ENCODE data around the gene SPEG.
"Not testable (repeated sequence)": the region's sequence is repeated elsewhere in the genome, so short reads cannot be mapped to it uniquely, and the experiment has no call there.

SPEG gene

DNA sequence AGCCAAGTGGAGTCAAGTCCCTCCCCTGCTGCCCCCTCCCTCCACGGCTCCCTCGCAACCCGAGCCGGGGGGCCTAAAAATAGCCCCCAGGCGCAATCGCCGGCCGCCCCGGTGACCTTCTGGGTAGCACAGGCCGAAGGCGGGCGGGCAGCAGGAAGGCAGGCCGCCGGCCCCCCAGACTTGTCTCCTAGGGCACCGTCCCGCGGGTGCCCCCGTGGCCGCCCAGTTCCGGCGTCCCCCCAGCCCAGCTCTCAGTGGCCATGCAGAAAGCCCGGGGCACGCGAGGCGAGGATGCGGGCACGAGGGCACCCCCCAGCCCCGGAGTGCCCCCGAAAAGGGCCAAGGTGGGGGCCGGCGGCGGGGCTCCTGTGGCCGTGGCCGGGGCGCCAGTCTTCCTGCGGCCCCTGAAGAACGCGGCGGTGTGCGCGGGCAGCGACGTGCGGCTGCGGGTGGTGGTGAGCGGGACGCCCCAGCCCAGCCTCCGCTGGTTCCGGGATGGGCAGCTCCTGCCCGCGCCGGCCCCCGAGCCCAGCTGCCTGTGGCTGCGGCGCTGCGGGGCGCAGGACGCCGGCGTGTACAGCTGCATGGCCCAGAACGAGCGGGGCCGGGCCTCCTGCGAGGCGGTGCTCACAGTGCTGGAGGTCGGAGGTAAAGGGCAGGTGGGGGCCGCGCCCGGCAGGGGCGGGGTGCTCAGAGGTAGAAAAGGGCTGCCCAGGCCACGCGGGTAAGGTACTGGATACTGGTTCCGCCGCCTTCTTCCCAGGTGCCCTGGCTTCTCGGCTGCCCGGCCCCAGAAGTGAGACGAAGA is at the start of gene SPEG:
TSS of gene SPEG (plus strand) at position 126 of the 808 bp plus-strand sequence. CDS start at position 261, 135 bp downstream.
- in situ Hi-C loops (cut with HindIII; ENCODE audit: low sequenced_read_pairs) = no loop called here

DNA sequence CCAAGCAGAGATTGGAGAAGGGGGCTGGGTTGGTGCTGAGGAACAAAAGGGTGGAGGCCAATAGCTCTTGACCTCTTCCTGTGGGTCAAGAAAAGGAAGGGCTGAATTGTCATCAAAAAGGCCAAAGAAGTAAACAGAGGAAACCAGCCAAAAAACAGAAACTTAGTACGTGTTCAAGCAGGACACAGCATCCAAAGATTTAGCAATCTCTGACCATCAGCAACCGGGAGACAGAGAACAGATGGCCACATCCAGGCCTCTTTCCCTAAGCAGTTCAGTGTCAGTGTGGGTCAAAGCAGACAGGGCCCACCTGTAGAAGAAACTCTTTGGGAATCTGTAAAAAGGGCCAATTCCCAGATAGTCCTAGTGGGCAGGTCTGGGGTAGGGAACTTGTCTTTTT is 49.8 kb upstream of the SPEG start:
- in situ Hi-C loops (cut with HindIII; ENCODE audit: low sequenced_read_pairs) = no loop called here

DNA sequence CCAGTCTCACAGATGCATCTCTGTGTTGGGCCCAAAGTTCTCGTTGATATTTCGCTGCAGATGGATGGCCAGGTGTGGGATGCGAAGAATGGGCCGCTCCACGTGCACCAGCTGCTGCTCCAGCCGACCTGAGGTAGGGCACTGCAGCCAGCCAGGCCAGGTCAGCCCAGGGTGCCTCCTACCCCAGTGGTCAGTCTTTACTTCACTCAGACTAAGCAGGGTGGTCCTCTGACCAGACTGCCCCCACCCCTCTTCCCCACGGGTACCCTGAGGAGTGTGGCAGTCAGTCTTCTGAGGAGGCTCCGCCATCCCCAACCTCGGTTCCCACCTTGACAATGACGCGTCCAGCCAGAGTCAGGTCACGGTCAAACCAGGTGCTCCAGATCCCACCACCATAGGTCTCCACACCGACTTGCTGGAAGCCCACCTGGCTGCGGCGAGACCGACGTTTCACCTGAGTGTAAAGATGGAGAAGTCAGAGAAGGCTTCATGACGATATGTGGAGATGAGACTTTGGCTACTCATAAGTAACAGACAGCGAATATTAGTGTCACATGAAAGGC is 48.6 kb upstream of the SPEG start:
- in situ Hi-C loops (cut with HindIII; ENCODE audit: low sequenced_read_pairs) = no loop called here

DNA sequence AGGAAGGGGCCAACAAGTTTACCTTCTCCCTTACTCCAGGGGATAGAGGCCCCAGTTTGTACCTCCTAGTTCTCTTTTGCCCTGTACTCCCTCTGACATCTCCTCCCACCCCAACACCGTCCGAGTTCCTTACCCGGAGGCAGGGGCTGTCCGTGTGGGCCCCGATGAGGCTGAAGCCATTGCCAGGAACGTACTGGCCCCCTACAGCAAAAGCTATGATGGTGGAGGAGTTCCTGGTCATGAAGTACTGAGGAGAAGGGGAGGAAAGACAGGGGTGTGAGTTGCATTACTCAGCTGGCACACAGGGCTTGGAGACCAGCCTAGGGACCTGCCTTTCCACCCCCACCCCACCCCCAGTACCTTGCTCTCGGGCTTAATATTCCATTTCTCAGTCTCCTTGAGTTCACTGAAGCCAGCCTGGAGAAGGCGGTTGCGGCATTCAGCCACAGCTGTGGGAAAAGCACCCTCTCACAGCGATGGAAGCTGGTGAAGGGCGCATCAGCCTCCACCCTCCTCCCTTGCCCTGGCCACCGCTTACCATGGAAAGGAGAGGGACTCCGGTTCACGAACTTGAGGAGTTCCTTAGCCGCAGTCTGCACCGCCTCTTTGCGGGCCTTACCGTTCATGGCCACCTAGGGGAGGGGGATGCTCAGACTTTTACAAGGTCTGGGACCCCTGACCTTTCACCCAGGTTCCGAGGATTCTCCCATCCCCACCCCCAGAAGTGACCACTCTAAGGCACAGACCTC is 47.9 kb upstream of the SPEG start:
- in situ Hi-C loops (cut with HindIII; ENCODE audit: low sequenced_read_pairs) = no loop called here

DNA sequence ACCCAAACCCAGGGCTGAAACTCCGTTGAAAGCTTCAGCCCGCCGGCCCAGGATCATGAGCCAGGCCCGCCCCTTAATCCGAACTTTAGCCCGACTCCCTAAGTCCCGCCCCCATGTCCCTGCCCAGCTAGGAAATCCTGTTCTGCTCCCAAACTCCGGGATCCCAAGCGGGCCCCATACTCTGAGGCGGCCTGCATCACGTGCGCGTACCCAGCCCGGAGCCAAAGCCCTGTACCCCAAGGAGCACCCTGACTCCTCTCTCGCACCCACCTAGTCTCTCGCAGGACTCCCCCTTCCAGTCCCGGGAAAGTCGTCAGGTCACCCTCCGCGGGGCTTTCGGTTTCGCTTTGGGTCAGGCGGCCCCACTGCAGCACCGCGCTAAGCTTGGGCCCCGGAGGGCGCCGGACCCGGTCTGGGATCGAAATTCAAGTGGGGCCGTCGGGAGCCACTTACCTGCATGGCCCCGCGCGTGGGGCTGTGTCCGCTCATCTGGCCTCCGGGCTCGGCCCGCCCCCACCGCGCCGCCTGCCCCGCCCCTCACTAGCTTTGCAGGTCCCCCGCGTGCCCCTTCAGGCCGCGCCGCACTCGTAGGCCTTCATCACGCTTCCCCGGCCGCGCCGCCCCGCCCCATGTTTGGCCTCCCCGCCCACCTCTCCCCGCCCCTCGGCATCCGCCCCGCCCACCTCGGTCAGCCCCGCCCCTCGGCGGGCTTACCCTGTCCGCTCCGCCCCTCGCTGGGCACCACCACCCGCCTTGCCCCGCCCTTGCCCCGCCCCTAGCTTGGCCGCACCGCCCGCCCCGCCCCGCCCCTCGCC is 47.1 kb upstream of the SPEG start, which contains the start of gene DNPEP:
TSS of gene DNPEP (minus strand) at position 607 of the 815 bp plus-strand sequence. CDS start at position 489, 118 bp downstream.
- in situ Hi-C loops (cut with HindIII; ENCODE audit: low sequenced_read_pairs) = no loop called here

DNA sequence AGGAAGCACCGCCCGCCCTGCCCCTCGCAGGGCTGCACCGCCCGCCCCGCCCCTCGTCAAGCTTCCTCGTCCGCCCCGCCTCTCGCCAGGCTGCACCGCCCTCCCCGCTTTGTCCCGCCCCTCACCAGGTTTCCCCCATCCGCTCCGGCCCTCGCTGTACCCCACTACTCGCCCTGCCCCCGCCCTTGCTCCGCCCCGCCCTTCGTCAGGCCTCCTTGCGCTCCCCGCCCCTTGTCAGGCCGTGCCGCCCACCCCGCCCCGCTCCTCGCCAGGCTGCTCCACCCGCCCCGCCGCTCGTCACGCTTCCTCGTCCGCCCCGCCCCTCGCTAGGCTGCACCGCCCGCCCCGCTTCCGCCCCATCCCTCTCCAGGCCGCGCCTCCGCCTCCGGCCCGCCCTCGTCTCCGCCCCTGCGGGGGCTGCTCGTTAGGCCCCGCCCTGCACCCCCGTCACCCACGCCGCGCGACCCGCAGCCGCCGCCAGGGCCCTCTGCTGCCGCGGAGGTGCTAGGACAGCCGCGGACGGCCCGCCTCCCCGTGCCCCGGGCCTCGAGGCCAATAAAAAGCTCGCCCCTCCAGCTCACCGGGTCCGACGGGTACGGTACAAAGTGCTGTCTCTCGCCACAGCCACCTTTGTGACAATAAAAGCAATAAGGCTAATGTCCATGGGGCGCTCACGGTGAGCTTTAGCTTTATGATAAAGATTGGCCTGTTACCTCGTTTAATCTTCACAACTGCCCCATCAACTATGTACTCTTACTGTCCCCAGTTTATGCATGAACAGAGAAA is 46.3 kb upstream of the SPEG start:
- in situ Hi-C loops (cut with HindIII; ENCODE audit: low sequenced_read_pairs) = no loop called here

DNA sequence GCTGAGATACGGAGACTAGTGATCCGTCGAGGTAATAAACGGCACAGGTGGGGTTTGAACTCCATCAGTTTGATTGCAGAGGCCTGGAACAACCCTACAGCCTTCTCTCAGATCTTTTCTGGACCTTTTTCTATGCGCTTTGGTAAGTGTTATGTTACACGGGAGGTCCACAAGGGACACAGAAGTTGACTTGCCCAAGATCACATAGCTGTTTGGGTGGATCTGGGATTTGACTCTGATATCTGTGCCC is 45.8 kb upstream of the SPEG start:
- in situ Hi-C loops (cut with HindIII; ENCODE audit: low sequenced_read_pairs) = no loop called here

DNA sequence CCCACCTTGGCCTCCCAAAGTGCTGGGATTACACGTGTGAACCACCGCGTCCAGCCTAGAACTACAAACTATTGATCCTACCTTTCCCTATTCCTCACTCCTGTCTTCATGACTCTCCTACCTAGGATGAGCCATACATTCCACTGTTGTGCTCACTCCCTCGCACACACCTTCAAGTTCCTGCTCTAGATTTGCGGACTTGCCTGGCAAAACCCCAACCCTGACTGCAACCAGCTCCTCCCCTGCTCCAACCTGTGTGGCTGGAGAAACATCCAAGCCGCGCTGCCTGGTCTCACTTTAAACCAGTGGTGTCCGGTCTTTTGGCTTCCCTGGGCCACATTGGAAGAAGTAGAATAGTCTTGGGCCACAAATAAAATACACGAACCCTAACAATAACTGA is 41.9 kb upstream of the SPEG start:
- in situ Hi-C loops (cut with HindIII; ENCODE audit: low sequenced_read_pairs) = no loop called here

DNA sequence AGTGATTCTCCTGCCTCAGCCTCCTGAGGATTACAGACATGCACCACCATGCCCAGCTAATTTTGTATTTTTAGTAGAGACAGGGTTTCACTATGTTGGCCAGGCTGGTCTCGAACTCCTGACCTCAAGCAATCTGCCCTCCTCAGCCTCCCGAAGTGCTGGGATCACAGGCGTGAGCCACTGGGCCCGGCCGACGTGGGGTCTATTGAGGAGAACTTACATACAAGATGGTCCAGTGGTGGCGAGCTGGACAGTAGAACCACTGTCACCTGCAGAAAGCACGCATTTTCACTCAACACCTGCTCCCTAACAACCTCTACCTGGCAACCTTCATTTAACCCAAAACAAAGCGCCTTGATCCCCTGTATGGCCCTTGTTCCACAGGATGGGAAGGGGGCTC is 39.6 kb upstream of the SPEG start:
- in situ Hi-C loops (cut with HindIII; ENCODE audit: low sequenced_read_pairs) = not testable (repeated sequence)

DNA sequence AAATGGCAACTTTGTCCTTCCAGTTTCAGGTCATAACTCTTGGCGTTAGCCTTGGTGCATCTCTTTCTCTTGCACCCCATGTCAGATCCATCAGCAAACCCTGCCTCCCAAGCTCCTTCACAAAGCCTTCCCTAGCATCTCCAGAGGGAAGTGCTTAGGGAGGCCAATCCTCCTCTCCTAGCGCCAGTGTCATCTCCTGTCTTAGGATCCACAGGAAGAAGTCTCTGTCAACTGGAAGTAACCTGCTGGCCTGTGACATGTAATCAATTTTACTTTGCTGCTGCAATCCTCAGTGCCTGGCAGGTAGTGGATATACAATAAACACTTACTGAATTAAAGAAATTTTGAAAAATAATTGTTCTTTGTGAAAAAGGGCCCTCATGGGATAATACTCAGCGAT is 39.0 kb upstream of the SPEG start:
- in situ Hi-C loops (cut with HindIII; ENCODE audit: low sequenced_read_pairs) = no loop called here

DNA sequence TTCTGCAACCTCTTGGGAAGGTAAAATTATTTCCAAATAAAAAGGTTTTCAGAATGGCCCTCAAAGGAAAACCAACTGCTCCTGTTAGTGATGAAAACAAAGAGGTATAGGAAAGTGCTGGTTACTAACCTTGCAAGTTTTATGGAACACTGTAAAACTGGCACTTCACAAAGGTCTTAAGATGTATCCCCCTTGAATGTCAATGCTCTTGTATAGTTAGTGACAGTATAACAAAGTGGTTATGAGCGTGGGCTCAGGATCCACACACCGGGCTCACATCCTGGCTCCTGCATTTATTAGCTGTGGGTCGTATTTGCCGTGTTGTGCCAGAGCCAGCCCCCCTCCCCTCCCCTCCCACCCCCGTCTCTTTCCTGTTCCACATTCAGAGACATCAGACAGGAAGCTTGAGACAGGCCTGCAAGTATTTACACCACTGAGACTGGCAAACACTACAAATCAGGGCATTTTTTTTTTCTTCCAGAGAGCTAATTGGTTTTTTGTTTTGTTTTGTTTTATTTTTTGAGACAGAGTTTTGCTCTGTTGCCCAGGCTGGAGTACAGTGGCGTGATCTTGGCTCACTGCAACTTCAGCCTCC is 37.7 kb upstream of the SPEG start:
- in situ Hi-C loops (cut with HindIII; ENCODE audit: low sequenced_read_pairs) = no loop called here

DNA sequence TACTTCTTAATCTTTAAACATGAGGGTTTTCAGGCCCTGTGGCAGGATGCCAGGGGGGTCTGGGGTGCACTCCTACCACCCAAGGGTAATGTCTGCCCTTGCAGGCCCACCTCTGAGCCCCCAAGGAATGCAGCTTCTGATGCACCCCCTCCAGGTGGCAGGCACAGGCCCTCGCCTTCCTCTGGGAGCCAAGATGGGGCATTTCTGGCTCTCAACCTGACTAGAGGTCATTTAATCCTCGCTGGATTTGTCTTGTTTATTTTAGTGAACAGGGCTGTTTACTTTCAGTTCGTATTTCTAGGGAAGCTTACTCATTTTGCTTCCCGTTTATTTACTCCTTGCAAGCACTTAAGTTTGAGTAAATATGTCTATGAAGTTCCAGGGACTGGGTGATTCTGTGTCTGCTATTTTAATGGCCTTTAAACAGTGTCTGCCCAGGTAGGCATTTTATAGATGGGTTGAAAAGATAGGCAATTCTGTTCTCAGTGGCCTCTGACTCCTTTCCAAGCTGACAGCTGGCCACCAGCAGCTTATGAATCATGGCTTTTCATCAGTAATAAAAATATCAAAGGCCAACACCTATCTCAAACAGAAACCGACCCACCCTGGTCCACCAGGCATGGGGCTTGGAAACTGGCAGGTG is 35.8 kb upstream of the SPEG start:
- in situ Hi-C loops (cut with HindIII; ENCODE audit: low sequenced_read_pairs) = no loop called here

DNA sequence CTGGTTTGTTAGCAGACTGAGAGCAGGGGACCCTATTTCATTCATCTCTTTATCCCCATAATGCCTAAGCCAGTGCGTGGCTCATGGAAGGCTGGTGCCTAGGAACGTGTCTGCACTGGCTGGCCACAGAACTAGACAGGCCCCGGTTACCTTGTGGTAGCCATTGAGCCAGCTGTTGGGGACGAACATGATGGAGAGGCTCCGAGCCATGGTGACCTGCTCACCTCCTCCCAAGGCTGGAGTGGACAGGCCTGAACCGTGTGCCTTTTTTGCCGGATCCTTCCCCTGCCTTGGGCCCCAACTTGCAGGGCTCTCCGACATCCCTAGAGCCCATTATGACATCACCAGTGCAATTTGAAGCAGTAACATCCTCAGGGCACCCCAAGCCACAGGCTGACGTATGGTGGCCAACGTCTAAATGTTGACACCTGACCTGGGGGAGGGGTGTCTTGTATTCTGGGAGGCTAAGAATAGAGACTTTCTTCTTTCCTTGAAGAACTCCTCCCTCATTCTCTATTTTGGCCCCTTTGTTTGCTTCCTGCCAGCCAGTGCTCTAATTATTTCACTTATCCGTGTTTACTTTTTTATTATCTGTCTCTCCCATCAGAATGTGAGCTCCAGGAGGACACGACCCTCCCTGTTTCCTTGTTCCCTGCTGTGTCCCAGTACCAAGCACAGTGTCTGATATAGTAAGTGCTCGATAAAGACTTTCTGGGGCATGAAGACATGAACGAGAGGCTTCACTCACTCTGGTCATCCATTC is 34.7 kb upstream of the SPEG start:
- in situ Hi-C loops (cut with HindIII; ENCODE audit: low sequenced_read_pairs) = no loop called here

DNA sequence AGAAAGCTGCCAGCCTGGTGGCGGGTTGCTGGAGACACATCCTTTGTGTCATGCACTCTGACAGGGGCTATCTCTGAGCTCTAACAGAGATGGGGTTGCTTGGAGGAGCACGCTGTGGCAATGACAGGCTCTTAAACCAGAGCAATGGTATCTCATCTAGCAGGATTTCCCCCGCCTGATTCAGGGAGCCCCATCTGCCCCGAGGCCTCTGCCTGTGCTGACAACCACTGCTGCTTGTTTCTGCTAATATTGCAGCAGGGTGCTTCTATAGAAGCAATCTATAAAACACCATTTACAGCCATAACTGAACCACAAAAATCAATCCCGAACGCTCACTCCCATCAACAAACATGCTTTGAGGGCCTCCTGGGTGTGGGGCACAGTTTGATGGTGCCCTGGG is 34.1 kb upstream of the SPEG start:
- in situ Hi-C loops (cut with HindIII; ENCODE audit: low sequenced_read_pairs) = no loop called here

DNA sequence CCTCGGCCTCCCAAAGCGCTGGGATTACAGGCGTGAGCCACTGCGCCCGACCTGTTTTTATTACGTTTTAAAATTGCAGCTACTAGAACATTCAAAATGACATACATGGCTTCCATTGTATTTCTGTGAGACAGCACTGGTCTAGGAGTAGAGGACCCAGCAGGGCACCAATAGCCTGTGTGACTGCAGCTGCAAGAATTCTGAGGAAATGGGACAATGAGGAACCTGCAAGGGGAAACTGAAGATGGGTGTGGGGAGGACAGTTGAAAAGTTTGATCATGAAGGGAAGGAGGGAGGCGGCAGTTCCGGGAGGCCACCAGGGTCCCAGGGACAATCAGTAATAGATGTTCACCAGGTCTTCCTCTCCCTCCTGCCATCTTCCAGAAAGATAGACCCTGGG is 33.0 kb upstream of the SPEG start:
- in situ Hi-C loops (cut with HindIII; ENCODE audit: low sequenced_read_pairs) = no loop called here

DNA sequence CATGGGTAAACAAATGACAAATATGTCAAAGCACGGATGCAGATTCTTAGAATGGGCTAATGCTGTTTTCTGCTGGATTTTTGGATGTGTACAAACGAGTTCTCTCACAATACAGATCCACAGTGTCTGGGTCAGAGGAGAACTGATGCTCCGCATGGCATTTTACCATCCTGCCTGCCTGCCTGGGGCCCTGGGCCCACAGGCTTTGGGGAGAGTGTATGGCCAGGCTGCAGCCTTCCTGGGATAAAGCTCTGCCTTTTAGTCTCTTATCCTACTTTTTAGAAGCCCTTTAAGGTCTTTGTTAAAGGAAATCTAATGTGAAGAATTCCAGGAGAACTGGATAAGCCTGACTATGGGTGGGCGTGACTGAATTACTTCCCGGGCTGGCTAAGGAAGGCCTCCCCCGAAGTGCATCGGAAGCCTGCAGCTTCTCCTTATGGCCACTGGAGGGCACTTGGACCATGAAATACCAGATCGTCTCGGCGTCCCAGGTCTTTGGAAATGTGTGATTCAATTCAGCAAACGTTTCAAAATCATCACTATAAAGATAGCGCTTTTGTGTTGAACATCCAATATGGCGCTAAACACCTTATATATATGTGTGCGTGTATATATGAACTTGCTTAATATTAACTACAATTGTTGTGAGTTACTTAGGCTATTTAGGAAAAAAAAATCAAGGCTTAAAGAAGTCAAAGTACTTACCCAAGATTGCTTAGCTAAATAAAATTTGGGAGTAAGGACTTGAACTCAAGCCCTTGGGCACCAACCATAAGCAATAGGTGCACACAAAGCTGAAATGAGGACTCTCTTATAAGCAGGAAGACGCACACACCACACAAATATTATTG is 31.8 kb upstream of the SPEG start:
- in situ Hi-C loops (cut with HindIII; ENCODE audit: low sequenced_read_pairs) = no loop called here

DNA sequence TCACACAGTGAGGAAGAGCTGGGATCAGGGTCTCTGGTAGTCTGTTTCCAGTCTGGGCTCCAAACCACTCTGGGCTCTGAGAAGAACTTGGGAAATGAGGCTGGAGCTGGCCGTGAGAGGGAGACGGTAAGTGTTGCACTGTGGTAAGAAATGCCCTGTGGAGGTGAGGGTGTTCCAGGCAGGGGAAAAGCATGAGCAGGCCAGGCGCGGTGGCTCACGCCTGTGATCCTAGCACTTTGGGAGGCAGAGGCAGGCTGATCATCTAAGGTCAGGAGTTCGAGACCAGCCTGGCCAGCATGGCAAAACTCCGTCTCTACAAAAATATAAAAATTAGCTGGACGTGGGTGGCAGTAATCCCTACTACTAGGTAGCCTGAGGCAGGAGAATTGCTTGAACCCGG is 30.8 kb upstream of the SPEG start:
- in situ Hi-C loops (cut with HindIII; ENCODE audit: low sequenced_read_pairs) = no loop called here

DNA sequence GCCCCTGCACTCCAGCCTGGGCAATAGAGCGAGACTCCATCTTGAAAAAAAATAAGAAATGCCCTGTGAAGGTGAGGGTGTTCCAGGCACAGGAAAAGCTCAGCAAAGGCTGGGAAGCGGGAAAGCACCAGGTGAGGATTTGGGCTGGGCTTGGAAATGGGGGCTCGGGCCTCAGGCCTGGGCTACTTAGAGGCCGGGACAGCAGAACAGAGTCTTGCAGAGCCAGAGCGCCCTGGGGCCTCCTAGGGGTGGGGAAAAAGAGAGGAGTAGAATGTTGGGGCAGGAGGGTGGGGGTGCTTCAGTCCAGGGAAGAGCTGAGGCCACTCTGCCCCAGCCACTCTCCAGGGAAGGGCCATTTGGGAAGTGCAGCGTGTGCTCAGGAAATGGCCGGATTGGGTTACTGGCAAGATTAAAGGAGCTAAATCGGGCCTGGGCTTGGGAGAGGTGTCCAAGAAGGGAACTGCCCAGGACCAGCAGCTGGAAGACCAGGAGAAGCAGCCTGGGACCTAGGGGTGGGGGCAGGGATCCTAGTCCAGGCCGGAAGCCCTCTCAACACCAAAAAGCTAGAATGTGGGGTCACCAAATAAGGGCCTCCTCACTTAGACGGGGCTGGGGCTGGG is 30.2 kb upstream of the SPEG start:
- in situ Hi-C loops (cut with HindIII; ENCODE audit: low sequenced_read_pairs) = no loop called here
